SK-N-SH treated with all-trans-retinoic acid at 6 μM for 48 hours (cell line): ENCODE results near the gene RERE.

ENCODE experiments used
- ESRRG ChIP-seq: fragments of 250-450 bp; sonication (Bioruptor Pico); IDR thresholded peaks from 2 replicates; pipeline ENCODE4 v1.6.1; 2021; ENCODE audit warnings: mild to moderate bottlenecking
- ISL1 ChIP-seq: fragments of 250-450 bp; sonication (Bioruptor Pico); IDR thresholded peaks from 2 replicates; pipeline ENCODE4 v2.1.2; 2022; ENCODE audit warnings: mild to moderate bottlenecking, moderate library complexity
- PATZ1 ChIP-seq: fragments of 250-450 bp; sonication (Bioruptor Pico); IDR thresholded peaks from 2 replicates; pipeline ENCODE4 v1.8.0; 2020; ENCODE audit warnings: mild to moderate bottlenecking, moderate library complexity, borderline replicate concordance
- PPARA ChIP-seq: fragments of 250-450 bp; sonication (Bioruptor Pico); IDR thresholded peaks from 2 replicates; pipeline ENCODE4 v1.5.0; 2020; ENCODE audit warnings: mild to moderate bottlenecking, borderline replicate concordance
- TOX ChIP-seq: fragments of 250-450 bp; sonication (Bioruptor Pico); IDR thresholded peaks from 2 replicates; pipeline ENCODE4 v1.8.0; 2021; ENCODE audit warnings: mild to moderate bottlenecking, moderate library complexity, borderline replicate concordance

DNA sequence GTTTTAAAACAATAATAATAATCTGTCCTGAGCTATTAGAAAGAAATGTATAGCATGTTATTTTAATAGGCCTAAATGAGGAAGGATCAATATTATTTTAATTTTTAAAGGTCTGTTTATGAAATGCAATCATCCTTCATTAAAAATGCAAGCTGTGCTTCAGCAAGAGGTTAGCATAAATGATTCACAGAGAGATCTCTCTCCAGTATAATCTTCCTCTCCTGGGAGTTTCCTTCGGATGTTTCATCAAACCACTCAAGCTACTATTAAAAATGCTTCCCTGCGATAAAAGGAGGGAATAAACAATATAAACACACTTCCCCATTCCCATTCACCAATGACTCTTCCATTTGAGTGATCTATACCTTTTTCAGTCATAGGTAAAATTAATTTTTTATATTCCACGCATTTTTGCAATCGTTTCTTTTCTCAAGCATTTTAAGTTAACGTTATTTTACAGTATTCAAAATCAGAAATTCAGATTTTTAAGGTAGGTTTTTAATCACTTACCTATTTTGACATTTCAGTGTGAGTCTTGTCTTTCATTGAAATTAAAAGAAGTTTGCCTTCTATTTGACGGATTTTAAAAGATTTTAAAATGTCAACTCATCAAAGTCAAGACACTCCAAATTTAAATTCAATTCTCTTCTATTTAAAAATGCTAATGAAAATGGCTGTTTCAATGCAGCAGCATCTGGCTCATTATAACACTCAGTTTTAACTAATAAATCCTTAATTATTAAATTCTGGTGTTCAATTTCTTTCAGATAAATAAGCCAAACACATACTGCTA, 64.3 kb downstream of the RERE start:
- no peak for TF ChIP-seq ESRRG (CRISPR knock-in tag)
- TF ChIP-seq PATZ1 (CRISPR knock-in tag), result no peak
- TF ChIP-seq ISL1 (CRISPR knock-in tag), result no peak
- no peak for TF ChIP-seq PPARA
- no peak for TF ChIP-seq TOX (CRISPR knock-in tag)
